GM15510 (cell line): ENCODE results near the gene METTL27.

Source experiments
- POLR2A ChIP-seq: IDR thresholded peaks from 3 replicates; pipeline ENCODE4 v1.6.1; 2011; ENCODE audit warnings: borderline replicate concordance; ENCODE audit not compliant: insufficient read length; ENCODE audit errors: extremely low read depth

METTL27 gene

GRCh38 chr7:73871163-73872011, 29.1 kb upstream of the METTL27 start:
- TF ChIP-seq POLR2A: no peak

- no peak for TF ChIP-seq POLR2A
Observed at GRCh38 chr7:73870041-73870492, 27.8 kb upstream of the METTL27 start.

- no peak for TF ChIP-seq POLR2A
Observed at GRCh38 chr7:73869011-73869798, 26.9 kb upstream of the METTL27 start.

DNA sequence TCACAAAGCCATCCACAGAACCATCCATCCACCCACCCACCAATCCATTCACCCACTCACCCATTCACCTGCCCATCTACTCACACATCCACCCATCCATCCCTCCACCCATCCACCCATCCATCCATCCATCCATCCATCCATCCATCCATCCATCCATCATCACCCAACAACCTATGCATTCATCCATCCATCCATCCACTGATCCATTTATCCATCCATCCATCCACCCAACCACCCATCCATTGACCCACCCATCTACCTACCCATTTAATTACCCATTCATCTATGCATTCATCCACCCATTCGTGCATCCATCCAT, 24.1 kb upstream of the METTL27 start:
- no peak for TF ChIP-seq POLR2A

- TF ChIP-seq POLR2A: no peak
Observed at GRCh38 chr7:73865738-73866445, 23.6 kb upstream of the METTL27 start.

DNA sequence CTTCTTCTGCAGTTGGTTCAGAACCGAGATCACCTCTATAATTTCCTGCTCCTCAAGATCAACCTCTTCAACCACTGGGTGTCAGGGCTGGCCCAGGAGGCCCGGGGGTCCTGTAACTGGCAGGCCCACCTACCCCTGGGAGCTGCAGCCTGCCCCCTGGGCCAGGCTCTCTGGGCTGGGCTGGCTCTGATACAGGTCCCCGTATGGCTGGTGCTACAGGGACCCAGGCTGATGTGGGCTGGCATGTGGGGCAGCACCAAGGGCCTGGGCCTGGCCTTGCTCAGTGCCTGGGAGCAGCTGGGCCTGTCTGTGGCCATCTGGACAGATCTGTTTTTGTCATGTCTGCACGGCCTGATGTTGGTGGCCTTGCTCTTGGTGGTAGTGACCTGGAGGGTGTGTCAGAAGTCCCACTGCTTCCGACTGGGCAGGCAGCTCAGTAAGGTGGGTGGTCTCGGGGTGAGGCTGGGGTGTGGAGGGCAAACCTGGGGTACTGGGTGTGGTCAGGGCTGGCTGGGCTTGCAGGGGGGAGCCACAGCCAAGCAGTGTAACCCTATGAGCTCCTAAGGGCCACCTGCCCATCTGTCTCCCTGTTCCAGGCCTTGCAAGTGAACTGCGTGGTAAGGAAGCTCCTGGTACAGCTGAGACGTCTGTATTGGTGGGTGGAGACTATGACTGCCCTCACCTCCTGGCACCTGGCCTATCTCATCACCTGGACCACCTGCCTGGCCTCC, 22.8 kb upstream of the METTL27 start:
- TF ChIP-seq POLR2A: no peak

- TF ChIP-seq POLR2A: no peak
Observed at GRCh38 chr7:73861305-73861704, 19.0 kb upstream of the METTL27 start.

- TF ChIP-seq POLR2A: no peak
Observed at GRCh38 chr7:73860859-73861258, 18.5 kb upstream of the METTL27 start, which contains the start of gene TMEM270. TMEM270 (plus strand) TSS chr7:73861159; CDS start chr7:73861195, 36 bp downstream.

DNA sequence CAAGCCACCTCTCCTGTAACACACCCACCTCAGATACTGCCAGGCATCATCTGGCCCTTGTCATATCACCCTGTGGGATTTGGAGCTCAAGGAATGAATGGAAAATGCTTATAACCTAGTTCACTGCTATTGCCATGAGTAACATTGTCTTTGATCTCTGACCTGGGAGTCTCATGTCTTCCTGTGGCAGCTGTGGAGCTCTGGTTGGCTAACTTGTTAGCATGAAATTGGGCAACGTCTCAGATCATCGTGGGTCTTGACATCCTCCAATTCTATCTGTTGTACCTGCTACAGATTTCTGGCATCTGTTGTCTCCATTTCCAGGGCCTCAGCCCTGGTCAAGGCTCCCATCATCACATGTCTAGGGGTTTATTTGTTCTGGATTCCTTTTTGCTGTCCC, 16.5 kb upstream of the METTL27 start:
- no peak for TF ChIP-seq POLR2A

DNA sequence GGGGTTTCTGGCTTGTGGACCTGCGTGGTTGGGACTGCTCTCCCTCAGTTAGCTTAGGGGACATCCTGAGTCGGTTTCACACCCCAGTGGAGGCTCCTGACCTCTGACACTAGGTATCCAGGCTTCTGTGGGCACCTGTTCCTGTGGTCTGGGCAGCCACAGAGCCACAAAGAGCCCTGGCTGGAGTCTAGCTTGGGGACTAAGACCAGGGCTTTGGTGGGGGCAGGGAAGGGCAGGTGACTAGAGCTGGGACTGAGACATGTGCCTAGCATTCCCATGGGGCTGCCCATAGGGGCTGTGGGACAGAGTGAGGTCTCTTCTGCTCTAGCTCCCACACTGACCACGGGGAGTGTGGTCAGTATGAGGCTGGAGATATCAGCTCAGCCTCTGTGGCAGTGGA, 14.6 kb upstream of the METTL27 start:
- no peak for TF ChIP-seq POLR2A

DNA sequence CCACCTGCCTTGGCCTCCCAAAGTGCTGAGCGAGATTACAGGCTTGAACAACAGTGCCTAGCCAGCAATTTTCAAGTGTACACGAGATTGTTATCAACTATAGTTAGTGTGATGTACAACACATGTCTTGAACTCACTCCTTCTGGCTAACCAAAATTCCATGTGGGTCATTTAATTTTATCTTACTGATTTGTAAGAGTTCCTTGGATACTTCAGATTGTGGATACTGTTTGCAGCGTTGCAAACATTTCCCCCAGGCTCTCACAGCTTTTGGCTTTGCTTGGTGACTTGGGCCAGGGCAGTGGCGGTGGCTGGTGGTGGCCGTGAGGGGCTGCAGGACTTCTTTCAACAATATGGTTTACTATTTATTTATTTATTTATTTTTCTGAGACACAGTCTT, 10.2 kb upstream of the METTL27 start:
- no peak for TF ChIP-seq POLR2A

DNA sequence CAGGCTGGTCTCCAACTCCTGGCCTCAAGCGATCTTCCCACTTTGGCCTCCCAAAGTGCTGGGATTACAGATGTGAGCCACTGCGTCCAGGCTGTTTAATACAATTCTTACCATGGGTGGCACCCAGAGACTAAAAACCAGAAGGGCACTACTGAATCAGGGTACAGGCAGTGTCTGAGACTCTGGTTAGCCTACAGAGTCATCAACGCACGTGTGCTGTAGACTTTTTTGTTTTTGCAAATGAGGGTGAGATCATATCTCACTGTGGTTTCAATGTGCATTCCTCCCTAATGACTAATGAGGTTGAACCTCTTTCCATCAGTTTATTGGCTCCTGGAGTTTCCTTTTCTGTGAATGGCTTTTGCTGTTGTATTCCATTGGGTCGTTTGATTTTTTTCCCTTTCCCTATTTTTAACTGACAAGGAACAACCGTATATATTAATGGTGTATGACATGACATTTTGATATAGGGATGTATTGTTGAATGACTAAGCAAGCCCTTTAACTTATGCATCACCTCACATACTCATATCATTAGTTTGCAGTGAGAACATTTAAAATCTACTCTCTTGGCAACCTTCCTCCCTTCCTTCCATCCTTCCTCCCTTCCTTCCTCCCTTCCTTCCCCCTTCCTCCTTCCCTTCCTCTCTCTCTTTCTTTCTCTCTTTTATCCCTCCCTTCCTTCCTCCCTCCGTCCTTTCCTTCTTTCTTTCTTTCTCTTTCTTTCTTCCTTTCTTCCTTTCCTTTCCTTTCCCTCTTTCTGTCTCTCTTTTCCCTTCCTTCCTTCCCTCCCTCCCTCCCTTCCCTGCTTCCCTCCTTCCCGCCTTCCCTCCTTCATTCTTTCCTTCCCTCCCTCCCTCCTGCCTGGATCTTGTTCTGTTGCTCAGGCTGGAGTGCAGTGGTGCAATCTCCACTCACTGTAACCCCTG, 9.4 kb upstream of the METTL27 start:
- no peak for TF ChIP-seq POLR2A

DNA sequence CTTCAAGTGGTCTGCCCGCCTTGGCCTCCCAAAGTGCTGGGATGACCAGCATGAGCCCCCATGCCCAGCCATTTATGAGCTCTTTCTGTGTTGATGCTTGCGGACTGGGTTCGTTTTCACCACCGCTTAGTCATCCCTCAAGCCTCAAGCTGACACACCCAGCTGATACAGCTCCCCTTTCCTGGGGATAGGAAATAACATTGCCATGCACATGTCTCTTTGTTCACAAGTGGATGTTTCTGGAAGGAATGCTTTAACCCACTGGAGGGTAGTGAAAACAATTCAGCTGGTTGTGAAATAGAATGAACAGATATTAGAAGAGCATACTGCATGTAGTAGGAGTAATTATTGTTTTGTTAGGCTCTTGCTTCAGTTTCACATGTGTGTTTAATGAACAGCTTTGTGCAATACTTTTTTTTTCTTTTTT, 8.5 kb upstream of the METTL27 start:
- TF ChIP-seq POLR2A: no peak
